MM.1S (cell line): ENCODE data around the gene PARD6B.

ENCODE experiments used
- DNase-seq: peaks from one replicate; pipeline ENCODE4 v3.0.0-alpha.2; 2015
- H2AFZ ChIP-seq: fragments of 300-600 bp; sonication (generic); 2 replicates; pipeline ENCODE4 v1.6.0; 2016; ENCODE audit warnings: antibody characterized with exemption, low read length
- H3F3A ChIP-seq: fragments of 300-600 bp; sonication (generic); 2 replicates; pipeline ENCODE4 v1.6.1; 2016; ENCODE audit warnings: mild to moderate bottlenecking, antibody characterized with exemption, low read length, moderate library complexity, mixed read lengths; ENCODE audit not compliant: insufficient read depth
- H3K27ac ChIP-seq: fragments of 300-600 bp; sonication (generic); 2 replicates; pipeline ENCODE4 v1.5.1; 2016; ENCODE audit warnings: mild to moderate bottlenecking, low read length
- H3K27me3 ChIP-seq: fragments of 300-600 bp; sonication (generic); replicated peaks from 2 replicates; pipeline ENCODE4 v1.6.0; 2016; ENCODE audit warnings: low read length; ENCODE audit not compliant: insufficient read depth
- H3K36me3 ChIP-seq: fragments of 300-600 bp; sonication (generic); replicated peaks from 2 replicates; pipeline ENCODE4 v1.6.1; 2016; ENCODE audit warnings: mild to moderate bottlenecking, low read length, mixed read lengths; ENCODE audit not compliant: insufficient read depth
- H3K4me1 ChIP-seq: fragments of 300-600 bp; sonication (generic); 2 replicates; pipeline ENCODE4 v1.6.1; 2016; ENCODE audit warnings: low read length, mixed read lengths
- H3K4me2 ChIP-seq: fragments of 300-600 bp; sonication (generic); 2 replicates; pipeline ENCODE4 v1.6.0; 2016; ENCODE audit warnings: low read depth, low read length
- H3K4me3 ChIP-seq: fragments of 300-600 bp; sonication (generic); 2 replicates; pipeline ENCODE4 v1.5.1; 2016; ENCODE audit warnings: low read length, mixed read lengths
- H3K79me2 ChIP-seq: fragments of 300-600 bp; sonication (generic); 2 replicates; pipeline ENCODE4 v1.6.1; 2016; ENCODE audit warnings: mixed run types, low read length, mixed read lengths
- H3K9ac ChIP-seq: fragments of 300-600 bp; sonication (generic); 2 replicates; pipeline ENCODE4 v1.6.1; 2016; ENCODE audit warnings: low read length, mixed read lengths
- H3K9me2 ChIP-seq: fragments of 300-600 bp; sonication (generic); replicated peaks from 2 replicates; pipeline ENCODE4 v1.6.1; 2016; ENCODE audit warnings: mild to moderate bottlenecking, low read length, mixed read lengths; ENCODE audit not compliant: insufficient read depth
- H3K9me3 ChIP-seq: fragments of 300-600 bp; sonication (generic); replicated peaks from 2 replicates; pipeline ENCODE4 v1.6.1; 2016; ENCODE audit warnings: mild to moderate bottlenecking, low read length, mixed read lengths; ENCODE audit not compliant: insufficient read depth
- H4K20me1 ChIP-seq: fragments of 300-600 bp; sonication (generic); 2 replicates; pipeline ENCODE4 v1.6.1; 2016; ENCODE audit warnings: mild to moderate bottlenecking, low read length, moderate library complexity, mixed read lengths; ENCODE audit not compliant: insufficient read depth
- CTCF ChIP-seq: fragments of 300-600 bp; sonication (generic); IDR thresholded peaks from 2 replicates; pipeline ENCODE4 v1.5.1; 2016; ENCODE audit warnings: antibody characterized with exemption, low read length, mixed read lengths
- EZH2 ChIP-seq: fragments of 300-600 bp; sonication (generic); optimal IDR thresholded peaks from 2 replicates; pipeline ENCODE3; 2017; ENCODE audit warnings: low read depth, mild to moderate bottlenecking, antibody characterized with exemption, low read length, mixed read lengths
- EZH2phosphoT487 ChIP-seq: fragments of 300-600 bp; sonication (generic); IDR thresholded peaks from 2 replicates; pipeline ENCODE4 v1.6.1; 2018; ENCODE audit warnings: antibody characterized with exemption, low read length

The PARD6B gene

GRCh38 chr20:50727792-50728485 lies 3.4 kb upstream of the PARD6B start:
- Histone ChIP-seq H3F3A (0 out of 2 replicates have a peak, but pooled peaks cover 3% of the 10 kb centered on the region), H4K20me1 (no peaks in the 10 kb centered on the region), H3K9me3 (no peaks in the 10 kb centered on the region), H3K9ac (no peak overlapping the region), H3K4me1 (peaks cover 8% of the 10 kb centered on the region; the same call in 1 of the 2 replicates), H3K9me2 (no peaks in the 10 kb centered on the region), H3K4me2 (no peak overlapping the region), H3K27ac (no peak overlapping the region), H3K4me3 (no peak overlapping the region), H2AFZ (no peak overlapping the region), H3K79me2 (peaks cover 12% of the 10 kb centered on the region), H3K27me3 (no peaks in the 10 kb centered on the region), H3K36me3 (no peaks in the 10 kb centered on the region)
- DNase-seq, result no peak
- TF ChIP-seq CTCF (no peak), EZH2phosphoT487 (no peak), EZH2 (no peak)

GRCh38 chr20:50728486-50728980 lies 2.8 kb upstream of the PARD6B start:
- no peak for DNase-seq
- Histone ChIP-seq H3K9me3 (no peaks in the 10 kb centered on the region), H3K27ac (no peak overlapping the region), H2AFZ (no peak overlapping the region), H3K9me2 (no peaks in the 10 kb centered on the region), H3K4me3 (no peak overlapping the region), H3K79me2 (peaks cover 16% of the 10 kb centered on the region), H3F3A (0 out of 2 replicates have a peak, but pooled peaks cover 3% of the 10 kb centered on the region), H3K4me2 (no peak overlapping the region), H3K9ac (no peak overlapping the region), H3K27me3 (no peaks in the 10 kb centered on the region), H4K20me1 (no peaks in the 10 kb centered on the region), H3K36me3 (no peaks in the 10 kb centered on the region), H3K4me1 (peaks cover 8% of the 10 kb centered on the region; the same call in 1 of the 2 replicates)
- TF ChIP-seq EZH2 (no peak), CTCF (no peak), EZH2phosphoT487 (no peak)

- Histone ChIP-seq H3K27me3 (no peaks in the 10 kb centered on the region), H3K27ac (no peak overlapping the region), H3K9me2 (no peaks in the 10 kb centered on the region), H3K4me2 (no peak overlapping the region), H3K36me3 (no peaks in the 10 kb centered on the region), H4K20me1 (no peaks in the 10 kb centered on the region), H3K9me3 (no peaks in the 10 kb centered on the region), H3K9ac (no peak overlapping the region), H3K4me3 (no peak overlapping the region), H3F3A (0 out of 2 replicates have a peak, but pooled peaks cover 3% of the 10 kb centered on the region), H3K4me1 (peaks cover 8% of the 10 kb centered on the region; the same call in 1 of the 2 replicates), H3K79me2 (peaks cover 23% of the 10 kb centered on the region), H2AFZ (no peak overlapping the region)
- TF ChIP-seq EZH2 (no peak), EZH2phosphoT487 (no peak), CTCF (no peak)
- no peak for DNase-seq
These were observed 2.2 kb upstream of the PARD6B start for GRCh38 chr20:50728981-50729874.
